WTC11 (cell line): ENCODE results near the gene NELFCD. TPM values are rescaled to one million over a fixed set of nuclear protein-coding genes. Genes with fewer than 3 reads are reported as not detected.

Source experiments
- ATAC-seq: fragments of 200-7000 bp; cut with Tn5 transposase; 2 replicates; pipeline ENCODE4 v1.10.0; 2021; ENCODE audit warnings: mild to moderate bottlenecking, moderate library complexity
- CTCF ChIA-PET: fragments of 300-600 bp; sonication (Branson Sonifier 250); formaldehyde crosslinking; loops from one replicate; lab custom pipeline; 2021; ENCODE audit warnings: antibody characterized with exemption; lab: Charles Lee
- POLR2A ChIA-PET: fragments of 350-600 bp; sonication (Branson Sonifier 250); formaldehyde crosslinking; loops from one replicate; lab custom pipeline; 2021; ENCODE audit warnings: antibody characterized with exemption; lab: Charles Lee
- DNase-seq: peaks from one replicate; pipeline ENCODE4 v3.0.0; 2021; ENCODE audit warnings: low spot score
- H3K27ac Mint-ChIP-seq: 2 replicates; pipeline ENCODE4 v1.8.0; 2021; ENCODE audit warnings: mixed read lengths
- H3K27me3 Mint-ChIP-seq: 2 replicates; pipeline ENCODE4 v1.8.0; 2021; ENCODE audit warnings: low read depth, mild to moderate bottlenecking, moderate library complexity, mixed read lengths
- H3K36me3 Mint-ChIP-seq: 2 replicates; pipeline ENCODE4 v1.8.0; 2021; ENCODE audit warnings: mixed read lengths
- H3K4me1 Mint-ChIP-seq: 2 replicates; pipeline ENCODE4 v1.8.0; 2022; ENCODE audit warnings: mixed read lengths
- H3K4me3 Mint-ChIP-seq: 2 replicates; pipeline ENCODE4 v1.8.0; 2021; ENCODE audit warnings: mild to moderate bottlenecking, moderate library complexity, mixed read lengths
- H3K9me3 Mint-ChIP-seq: 2 replicates; pipeline ENCODE4 v1.8.0; 2021; ENCODE audit warnings: mixed read lengths
- CBFB ChIP-seq: sonication (generic); formaldehyde crosslinking; IDR thresholded peaks from 2 replicates; pipeline ENCODE4 v1.8.1; 2022; ENCODE audit warnings: mild to moderate bottlenecking, low read depth, missing genetic modification reagents
- ETV6 ChIP-seq: sonication (generic); formaldehyde crosslinking; IDR thresholded peaks from 2 replicates; pipeline ENCODE4 v1.8.1; 2022; ENCODE audit warnings: mild to moderate bottlenecking, missing genetic modification reagents
- FOXJ3 ChIP-seq: sonication (generic); formaldehyde crosslinking; IDR thresholded peaks from 2 replicates; pipeline ENCODE4 v1.9.0; 2021; ENCODE audit warnings: missing genetic modification reagents, mild to moderate bottlenecking, borderline replicate concordance
- HMGA2 ChIP-seq: fragments of 250-450 bp; sonication (Bioruptor Pico); IDR thresholded peaks from 2 replicates; pipeline ENCODE4 v1.4.0; 2021; ENCODE audit warnings: mild to moderate bottlenecking, moderate library complexity
- KAT7 ChIP-seq: sonication (generic); formaldehyde crosslinking; IDR thresholded peaks from 2 replicates; pipeline ENCODE4 v1.8.1; 2023; ENCODE audit warnings: missing genetic modification reagents, mild to moderate bottlenecking, borderline replicate concordance
- MXD4 ChIP-seq: fragments of 250-450 bp; sonication (Bioruptor Pico); IDR thresholded peaks from 2 replicates; pipeline ENCODE4 v1.8.0; 2021; ENCODE audit warnings: mild to moderate bottlenecking, moderate library complexity, borderline replicate concordance
- PRRX2 ChIP-seq: fragments of 250-450 bp; sonication (Bioruptor Pico); IDR thresholded peaks from 2 replicates; pipeline ENCODE4 v1.8.0; 2021; ENCODE audit warnings: mild to moderate bottlenecking
- TEAD4 ChIP-seq: sonication (generic); formaldehyde crosslinking; IDR thresholded peaks from 2 replicates; pipeline ENCODE4 v1.8.0; 2022; ENCODE audit warnings: mild to moderate bottlenecking, missing genetic modification reagents
- TP53 ChIP-seq: sonication (generic); formaldehyde crosslinking; IDR thresholded peaks from 2 replicates; pipeline ENCODE4 v1.8.1; 2023; ENCODE audit warnings: mild to moderate bottlenecking, missing genetic modification reagents
- ZNF138 ChIP-seq: sonication (generic); formaldehyde crosslinking; conservative IDR thresholded peaks from 2 replicates; pipeline ENCODE4 v1.8.1; 2022; ENCODE audit warnings: mild to moderate bottlenecking, moderate library complexity, missing genetic modification reagents
- ZNF416 ChIP-seq: fragments of 250-450 bp; sonication (Bioruptor Pico); IDR thresholded peaks from 2 replicates; pipeline ENCODE4 v1.9.0; 2021; ENCODE audit warnings: mild to moderate bottlenecking, inconsistent platforms
- total RNA-seq: library from RNA; stranded (reverse); gene quantifications from 3 replicates; pipeline ENCODE4 v1.2.3, GENCODE V29; 2021
- TF ChIP-seq, protein P1 (sequence below): fragments of 250-450 bp; sonication (Bioruptor Pico); IDR thresholded peaks from 2 replicates; pipeline ENCODE4 v1.9.0; 2021; ENCODE audit warnings: mild to moderate bottlenecking
- TF ChIP-seq, protein P2 (sequence below): fragments of 250-450 bp; sonication (Bioruptor Pico); IDR thresholded peaks from 2 replicates; pipeline ENCODE4 v1.9.0; 2021; ENCODE audit warnings: moderate library complexity, mild to moderate bottlenecking, inconsistent platforms, borderline replicate concordance
- TF ChIP-seq, protein P3 (sequence below): sonication (generic); formaldehyde crosslinking; IDR thresholded peaks from 2 replicates; pipeline ENCODE4 v1.8.0; 2022; ENCODE audit warnings: mild to moderate bottlenecking, missing genetic modification reagents
- TF ChIP-seq, protein P4 (sequence below): sonication (generic); formaldehyde crosslinking; IDR thresholded peaks from 2 replicates; pipeline ENCODE4 v1.8.1; 2023; ENCODE audit warnings: mild to moderate bottlenecking, missing genetic modification reagents
- TF ChIP-seq, protein P5 (sequence below): sonication (generic); formaldehyde crosslinking; IDR thresholded peaks from 2 replicates; pipeline ENCODE4 v1.8.1; 2023; ENCODE audit warnings: mild to moderate bottlenecking, missing genetic modification reagents
- TF ChIP-seq, protein P6 (sequence below): sonication (generic); formaldehyde crosslinking; IDR thresholded peaks from 2 replicates; pipeline ENCODE4 v1.8.0; 2023; ENCODE audit warnings: missing genetic modification reagents, mild to moderate bottlenecking, borderline replicate concordance

NELFCD gene
- total RNA-seq, 1 experiment from 2014 or later: 66.9 TPM

DNA sequence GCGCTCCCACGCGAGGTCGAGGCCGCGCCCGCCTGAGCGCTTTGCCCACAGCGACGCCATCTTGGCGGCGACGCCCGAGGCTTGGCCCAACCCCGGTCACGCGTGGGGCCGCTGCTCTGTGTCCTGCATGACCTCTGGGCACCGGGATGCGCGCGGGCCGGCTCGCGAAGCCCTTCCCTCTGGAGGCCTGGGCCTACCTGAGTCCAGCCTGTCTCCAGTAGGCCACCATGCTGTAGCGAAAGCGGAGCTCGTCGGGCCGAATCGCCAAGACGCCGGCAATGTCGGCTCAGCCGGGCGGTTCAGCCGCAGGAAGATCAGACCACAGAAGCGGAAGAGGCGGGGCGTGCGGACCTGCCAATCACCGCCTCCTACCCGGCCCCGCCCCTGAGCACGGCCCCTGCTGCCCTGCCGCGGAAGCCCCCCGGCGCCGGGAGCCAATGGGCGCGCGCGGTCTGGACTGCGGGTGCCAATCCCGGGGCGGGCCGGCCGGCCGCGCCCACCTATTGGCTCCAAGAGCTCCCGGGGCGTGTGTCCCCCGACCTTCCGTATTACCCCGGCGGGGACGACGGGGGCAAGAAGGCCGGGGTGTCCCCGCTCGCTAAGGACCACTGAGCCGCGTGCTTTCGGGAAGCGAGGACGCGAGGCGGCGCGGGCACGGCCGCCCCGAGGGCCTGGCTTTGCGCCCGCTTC lies 51.1 kb downstream of the NELFCD start, which contains the start of gene ATP5F1E (continued):
- TF ChIP-seq PRRX2 (CRISPR knock-in tag): no peak
- TF ChIP-seq ZNF138 (CRISPR knock-in tag): no peak
- peak; percentile 83; the same call in 1 of the 2 replicates for TF ChIP-seq ETV6
- TF ChIP-seq, protein P1, sequence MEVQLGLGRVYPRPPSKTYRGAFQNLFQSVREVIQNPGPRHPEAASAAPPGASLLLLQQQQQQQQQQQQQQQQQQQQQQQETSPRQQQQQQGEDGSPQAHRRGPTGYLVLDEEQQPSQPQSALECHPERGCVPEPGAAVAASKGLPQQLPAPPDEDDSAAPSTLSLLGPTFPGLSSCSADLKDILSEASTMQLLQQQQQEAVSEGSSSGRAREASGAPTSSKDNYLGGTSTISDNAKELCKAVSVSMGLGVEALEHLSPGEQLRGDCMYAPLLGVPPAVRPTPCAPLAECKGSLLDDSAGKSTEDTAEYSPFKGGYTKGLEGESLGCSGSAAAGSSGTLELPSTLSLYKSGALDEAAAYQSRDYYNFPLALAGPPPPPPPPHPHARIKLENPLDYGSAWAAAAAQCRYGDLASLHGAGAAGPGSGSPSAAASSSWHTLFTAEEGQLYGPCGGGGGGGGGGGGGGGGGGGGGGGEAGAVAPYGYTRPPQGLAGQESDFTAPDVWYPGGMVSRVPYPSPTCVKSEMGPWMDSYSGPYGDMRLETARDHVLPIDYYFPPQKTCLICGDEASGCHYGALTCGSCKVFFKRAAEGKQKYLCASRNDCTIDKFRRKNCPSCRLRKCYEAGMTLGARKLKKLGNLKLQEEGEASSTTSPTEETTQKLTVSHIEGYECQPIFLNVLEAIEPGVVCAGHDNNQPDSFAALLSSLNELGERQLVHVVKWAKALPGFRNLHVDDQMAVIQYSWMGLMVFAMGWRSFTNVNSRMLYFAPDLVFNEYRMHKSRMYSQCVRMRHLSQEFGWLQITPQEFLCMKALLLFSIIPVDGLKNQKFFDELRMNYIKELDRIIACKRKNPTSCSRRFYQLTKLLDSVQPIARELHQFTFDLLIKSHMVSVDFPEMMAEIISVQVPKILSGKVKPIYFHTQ: no peak; the same call in 1 of the 2 replicates
- TF ChIP-seq FOXJ3 (CRISPR knock-in tag): no peak
- peak; percentile 85; the same call in 1 of the 2 replicates for TF ChIP-seq KAT7 (CRISPR knock-in tag)
- TF ChIP-seq, protein P2, sequence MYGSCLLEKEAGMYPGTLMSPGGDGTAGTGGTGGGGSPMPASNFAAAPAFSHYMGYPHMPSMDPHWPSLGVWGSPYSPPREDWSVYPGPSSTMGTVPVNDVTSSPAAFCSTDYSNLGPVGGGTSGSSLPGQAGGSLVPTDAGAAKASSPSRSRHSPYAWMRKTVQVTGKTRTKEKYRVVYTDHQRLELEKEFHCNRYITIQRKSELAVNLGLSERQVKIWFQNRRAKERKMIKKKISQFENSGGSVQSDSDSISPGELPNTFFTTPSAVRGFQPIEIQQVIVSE: no peak
- no peak for TF ChIP-seq MXD4
- TF ChIP-seq, protein P3, sequence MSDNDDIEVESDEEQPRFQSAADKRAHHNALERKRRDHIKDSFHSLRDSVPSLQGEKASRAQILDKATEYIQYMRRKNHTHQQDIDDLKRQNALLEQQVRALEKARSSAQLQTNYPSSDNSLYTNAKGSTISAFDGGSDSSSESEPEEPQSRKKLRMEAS (CRISPR knock-in tag): peak; percentile 94
- TF ChIP-seq CBFB (CRISPR knock-in tag): no peak

DNA sequence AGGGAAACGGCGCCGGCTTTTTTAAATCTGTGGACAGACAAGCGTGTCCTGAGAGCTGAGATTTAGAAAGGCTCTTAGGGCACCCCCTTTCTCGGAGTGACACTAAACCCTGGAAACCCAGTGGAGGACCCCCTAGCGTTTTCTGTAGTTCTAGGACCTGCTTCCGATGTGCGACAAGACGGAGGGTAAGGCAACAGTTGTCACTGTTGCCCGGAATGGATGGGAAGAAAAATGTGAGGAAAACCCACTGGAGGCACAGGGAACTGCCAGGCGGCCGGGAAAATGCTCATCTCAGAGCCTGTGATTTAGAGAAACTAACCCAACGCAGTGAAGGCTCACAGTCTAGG lies 51.6 kb downstream of the NELFCD start:
- TF ChIP-seq, protein P4, sequence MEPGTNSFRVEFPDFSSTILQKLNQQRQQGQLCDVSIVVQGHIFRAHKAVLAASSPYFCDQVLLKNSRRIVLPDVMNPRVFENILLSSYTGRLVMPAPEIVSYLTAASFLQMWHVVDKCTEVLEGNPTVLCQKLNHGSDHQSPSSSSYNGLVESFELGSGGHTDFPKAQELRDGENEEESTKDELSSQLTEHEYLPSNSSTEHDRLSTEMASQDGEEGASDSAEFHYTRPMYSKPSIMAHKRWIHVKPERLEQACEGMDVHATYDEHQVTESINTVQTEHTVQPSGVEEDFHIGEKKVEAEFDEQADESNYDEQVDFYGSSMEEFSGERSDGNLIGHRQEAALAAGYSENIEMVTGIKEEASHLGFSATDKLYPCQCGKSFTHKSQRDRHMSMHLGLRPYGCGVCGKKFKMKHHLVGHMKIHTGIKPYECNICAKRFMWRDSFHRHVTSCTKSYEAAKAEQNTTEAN: no peak
- TF ChIP-seq TEAD4 (CRISPR knock-in tag) (no peak), TP53 (CRISPR knock-in tag) (no peak), HMGA2 (CRISPR knock-in tag) (no peak), ZNF416 (CRISPR knock-in tag) (no peak)
- TF ChIP-seq, protein P5, sequence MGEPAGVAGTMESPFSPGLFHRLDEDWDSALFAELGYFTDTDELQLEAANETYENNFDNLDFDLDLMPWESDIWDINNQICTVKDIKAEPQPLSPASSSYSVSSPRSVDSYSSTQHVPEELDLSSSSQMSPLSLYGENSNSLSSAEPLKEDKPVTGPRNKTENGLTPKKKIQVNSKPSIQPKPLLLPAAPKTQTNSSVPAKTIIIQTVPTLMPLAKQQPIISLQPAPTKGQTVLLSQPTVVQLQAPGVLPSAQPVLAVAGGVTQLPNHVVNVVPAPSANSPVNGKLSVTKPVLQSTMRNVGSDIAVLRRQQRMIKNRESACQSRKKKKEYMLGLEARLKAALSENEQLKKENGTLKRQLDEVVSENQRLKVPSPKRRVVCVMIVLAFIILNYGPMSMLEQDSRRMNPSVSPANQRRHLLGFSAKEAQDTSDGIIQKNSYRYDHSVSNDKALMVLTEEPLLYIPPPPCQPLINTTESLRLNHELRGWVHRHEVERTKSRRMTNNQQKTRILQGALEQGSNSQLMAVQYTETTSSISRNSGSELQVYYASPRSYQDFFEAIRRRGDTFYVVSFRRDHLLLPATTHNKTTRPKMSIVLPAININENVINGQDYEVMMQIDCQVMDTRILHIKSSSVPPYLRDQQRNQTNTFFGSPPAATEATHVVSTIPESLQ: no peak
- TF ChIP-seq, protein P6, sequence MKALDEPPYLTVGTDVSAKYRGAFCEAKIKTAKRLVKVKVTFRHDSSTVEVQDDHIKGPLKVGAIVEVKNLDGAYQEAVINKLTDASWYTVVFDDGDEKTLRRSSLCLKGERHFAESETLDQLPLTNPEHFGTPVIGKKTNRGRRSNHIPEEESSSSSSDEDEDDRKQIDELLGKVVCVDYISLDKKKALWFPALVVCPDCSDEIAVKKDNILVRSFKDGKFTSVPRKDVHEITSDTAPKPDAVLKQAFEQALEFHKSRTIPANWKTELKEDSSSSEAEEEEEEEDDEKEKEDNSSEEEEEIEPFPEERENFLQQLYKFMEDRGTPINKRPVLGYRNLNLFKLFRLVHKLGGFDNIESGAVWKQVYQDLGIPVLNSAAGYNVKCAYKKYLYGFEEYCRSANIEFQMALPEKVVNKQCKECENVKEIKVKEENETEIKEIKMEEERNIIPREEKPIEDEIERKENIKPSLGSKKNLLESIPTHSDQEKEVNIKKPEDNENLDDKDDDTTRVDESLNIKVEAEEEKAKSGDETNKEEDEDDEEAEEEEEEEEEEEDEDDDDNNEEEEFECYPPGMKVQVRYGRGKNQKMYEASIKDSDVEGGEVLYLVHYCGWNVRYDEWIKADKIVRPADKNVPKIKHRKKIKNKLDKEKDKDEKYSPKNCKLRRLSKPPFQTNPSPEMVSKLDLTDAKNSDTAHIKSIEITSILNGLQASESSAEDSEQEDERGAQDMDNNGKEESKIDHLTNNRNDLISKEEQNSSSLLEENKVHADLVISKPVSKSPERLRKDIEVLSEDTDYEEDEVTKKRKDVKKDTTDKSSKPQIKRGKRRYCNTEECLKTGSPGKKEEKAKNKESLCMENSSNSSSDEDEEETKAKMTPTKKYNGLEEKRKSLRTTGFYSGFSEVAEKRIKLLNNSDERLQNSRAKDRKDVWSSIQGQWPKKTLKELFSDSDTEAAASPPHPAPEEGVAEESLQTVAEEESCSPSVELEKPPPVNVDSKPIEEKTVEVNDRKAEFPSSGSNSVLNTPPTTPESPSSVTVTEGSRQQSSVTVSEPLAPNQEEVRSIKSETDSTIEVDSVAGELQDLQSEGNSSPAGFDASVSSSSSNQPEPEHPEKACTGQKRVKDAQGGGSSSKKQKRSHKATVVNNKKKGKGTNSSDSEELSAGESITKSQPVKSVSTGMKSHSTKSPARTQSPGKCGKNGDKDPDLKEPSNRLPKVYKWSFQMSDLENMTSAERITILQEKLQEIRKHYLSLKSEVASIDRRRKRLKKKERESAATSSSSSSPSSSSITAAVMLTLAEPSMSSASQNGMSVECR (CRISPR knock-in tag): no peak
- Mint-ChIP-seq H3K4me1 (peaks cover 28% of the 10 kb centered on the region), H3K27me3 (peaks cover 41% of the 10 kb centered on the region), H3K36me3 (peaks cover 71% of the 10 kb centered on the region), H3K9me3 (no peaks in the 10 kb centered on the region), H3K4me3 (peak overlapping the region; percentile 75), H3K27ac (peak overlapping the region; percentile 88)
- ATAC-seq (peak; percentile 17), DNase-seq (no peak)
- ChIA-PET CTCF (interaction anchor here (0.7 to 1.5 kb wide), 12 partner anchors 124 to 482 kb away, joined by 3 to 10 read pairs (median 4); no protein-coding TSS in a partner anchor), POLR2A (interaction anchor here (1.0 to 1.2 kb wide), 3 partner anchors 10 to 482 kb away, joined by 3 to 5 read pairs (median 4); partner anchors contain the start of gene PRELID3B)
